HepG2 (cell line): Measurements from ENCODE around the gene SLC22A23. TPM values are rescaled to one million over a fixed set of nuclear protein-coding genes. Genes with fewer than 3 reads are reported as not detected.

ENCODE experiments used
- ATAC-seq: fragments of 200-7000 bp; cut with Tn5 transposase; 3 replicates; pipeline ENCODE4 v1.9.1; 2020; ENCODE audit warnings: mild to moderate bottlenecking, moderate library complexity
- BruUV-seq: library from RNA; stranded (reverse); fragments of 400-500 nt; replicated peaks from 2 replicates; lab custom pipeline; 2021; lab: Mats Ljungman, UMichigan
- CTCF ChIA-PET: fragments of 300-600 bp; formaldehyde crosslinking; extraction: SDS; loops from one replicate; lab custom pipeline; 2021; ENCODE audit warnings: low total read pairs, inconsistent platforms, low intra/inter-chr PET ratio; lab: Yijun Ruan, JAX
- POLR2A ChIA-PET: fragments of 350-600 bp; sonication (Branson Sonifier 250); formaldehyde crosslinking; loops from one replicate; lab custom pipeline; 2020; ENCODE audit warnings: antibody characterized with exemption, inconsistent platforms; lab: Yijun Ruan, JAX
- DNase-seq: peaks from one replicate; pipeline ENCODE4 v3.0.0-alpha.2; 2015; ENCODE audit warnings: low spot score
- FAIRE-seq: peaks from 3 replicates; lab custom pipeline; 2011; peaks lifted over from hg19 to GRCh38; lab: Jason Lieb, UNC
- H2AFZ ChIP-seq: one replicate; pipeline ENCODE4 v1.6.1; 2011; ENCODE audit warnings: low read length, inconsistent platforms
- H3K27ac ChIP-seq: fragments of 300-600 bp; 3 replicates; pipeline ENCODE4 v1.8.0; 2011; ENCODE audit warnings: mixed run types, mild to moderate bottlenecking, mixed read lengths, low read length, inconsistent platforms; ENCODE audit not compliant: insufficient read depth; ENCODE audit errors: extremely low read length
- H3K27me3 ChIP-seq, 2 experiments: fragments of 200-600 bp in 1 of 2; 2 replicates in 1 of 2; 3 replicates in 1 of 2; pipeline versions ENCODE4 v1.6.0 to v1.8.0; 2011; ENCODE audit warnings: low read length in 2 of 2, mild to moderate bottlenecking in 2 of 2, moderate library complexity in 2 of 2, inconsistent platforms in 1 of 2; ENCODE audit not compliant: insufficient read depth in 2 of 2, control insufficient read depth in 1 of 2
- H3K36me3 ChIP-seq, 2 experiments: fragments of 200-600 bp in 1 of 2; replicated peaks in 1 of 2; 2 replicates in 1 of 2; 3 replicates in 1 of 2; pipeline versions ENCODE4 v1.5.1 to v1.8.0; 2011; ENCODE audit warnings: low read length in 2 of 2, inconsistent platforms in 1 of 2; ENCODE audit not compliant: insufficient read depth in 2 of 2, control insufficient read depth in 1 of 2
- H3K4me1 ChIP-seq: 2 replicates; pipeline ENCODE4 v1.5.1; 2012; ENCODE audit warnings: low read length, inconsistent platforms; ENCODE audit not compliant: insufficient read depth
- H3K4me2 ChIP-seq: 2 replicates; pipeline ENCODE4 v1.6.0; 2011; ENCODE audit warnings: low read depth, low read length, inconsistent platforms
- H3K4me3 ChIP-seq, 3 experiments: fragments of 200-600 bp in 1 of 3; sonication (generic), shearing (Covaris generic) in 1 of 3; replicated peaks in 1 of 3; 2 replicates each; pipeline ENCODE4 v1.5.1; 2011 to 2016; ENCODE audit warnings: low read length in 3 of 3, inconsistent platforms in 2 of 3, low read depth in 2 of 3, mild to moderate bottlenecking in 2 of 3, control low read depth in 1 of 3, mixed read lengths in 1 of 3; ENCODE audit not compliant: insufficient read depth in 1 of 3
- H3K79me2 ChIP-seq: one replicate; pipeline ENCODE4 v1.6.1; 2011; ENCODE audit warnings: low read length, inconsistent platforms; ENCODE audit not compliant: insufficient read depth
- H3K9ac ChIP-seq: 2 replicates; pipeline ENCODE4 v1.6.0; 2011; ENCODE audit warnings: mild to moderate bottlenecking, low read depth, low read length, inconsistent platforms; ENCODE audit not compliant: insufficient read depth
- H3K9me3 ChIP-seq: 2 replicates; pipeline ENCODE4 v1.5.1; 2012; ENCODE audit warnings: mild to moderate bottlenecking, low read length
- H4K20me1 ChIP-seq: 2 replicates; pipeline ENCODE4 v1.6.0; 2011; ENCODE audit warnings: inconsistent platforms, mild to moderate bottlenecking, low read length, moderate library complexity; ENCODE audit not compliant: insufficient read depth
- AGO1 ChIP-seq: fragments of 200-400 bp; formaldehyde crosslinking; IDR thresholded peaks from 2 replicates; pipeline ENCODE4 v1.6.1; 2017; ENCODE audit warnings: mild to moderate bottlenecking, low read depth, low read length, moderate library complexity; ENCODE audit not compliant: poor library complexity, severe bottlenecking
- HNF4A ChIP-seq: sonication (generic); formaldehyde crosslinking; IDR thresholded peaks from 2 replicates; pipeline ENCODE4 v1.4.0; 2020; ENCODE audit warnings: missing genetic modification reagents
- HNF4G ChIP-seq, 2 experiments: sonication (generic) in 1 of 2; formaldehyde crosslinking in 1 of 2; IDR thresholded peaks; 2 replicates each; pipeline versions ENCODE4 v1.4.0 to v1.6.1; 2011 to 2020; ENCODE audit warnings: borderline replicate concordance in 2 of 2, low read depth in 2 of 2, mild to moderate bottlenecking in 2 of 2, low read length in 1 of 2, missing genetic modification reagents in 1 of 2, moderate library complexity in 1 of 2
- ZBTB42 ChIP-seq: sonication (generic); formaldehyde crosslinking; IDR thresholded peaks from 2 replicates; pipeline ENCODE4 v1.5.0; 2020; ENCODE audit warnings: mild to moderate bottlenecking, missing genetic modification reagents
- ZFP36 ChIP-seq: fragments of 150-350 bp; IDR thresholded peaks from 2 replicates; pipeline ENCODE4 v1.6.1; 2018; ENCODE audit warnings: borderline replicate concordance, low read length, low read depth; ENCODE audit not compliant: partially characterized antibody
- ZMYM3 ChIP-seq: sonication (generic); formaldehyde crosslinking; IDR thresholded peaks from 2 replicates; pipeline ENCODE4 v1.5.1; 2020; ENCODE audit warnings: mild to moderate bottlenecking, missing genetic modification reagents
- ZNF768 ChIP-seq: sonication (generic); formaldehyde crosslinking; IDR thresholded peaks from 2 replicates; pipeline ENCODE4 v1.4.0; 2020; ENCODE audit warnings: missing genetic modification reagents
- WGBS: methylation state at CpG from one replicate; pipeline ENCODE4 v1.1.6; 2017; ENCODE audit warnings: low lambda C conversion rate; 5-methylcytosine and 5-hydroxymethylcytosine counted together
- in situ Hi-C: cut with HindIII; loops from 2 replicates; pipeline ENCODE4 v1.10.0; 2017; ENCODE audit warnings: low pct_unique_long_range_greater_than_20kb; ENCODE audit not compliant: extremely low pct_ligation_motif_present
- intact Hi-C: fragments of 100-400 bp; cut with micrococcal nuclease; formaldehyde crosslinking; loops from one replicate; pipeline ENCODE4 v1.10.0; 2022; ENCODE audit not compliant: unreplicated experiment
- polyA plus RNA-seq, 8 experiments: library from polyadenylated mRNA; depleted of rRNA in 3 of 8; stranded (reverse) in 7 of 8; unstranded in 1 of 8; fragments of >200 nt; fragmentation: Illumina TruSeq in 4 of 8; extraction: Trizol in 4 of 8; gene quantifications; 2 replicates each; pipeline versions ENCODE4 v1.2.1 to v1.2.3, GENCODE V29; 2011 to 2016; ENCODE audit warnings: low read depth in 4 of 8, missing spikeins in 1 of 8, mixed read lengths in 1 of 8; ENCODE audit not compliant: insufficient read depth in 1 of 8
- total RNA-seq, 5 experiments: library from RNA; depleted of rRNA; stranded (reverse); fragments of >200 nt; fragmentation: Illumina TruSeq; extraction: Trizol; gene quantifications; 2 replicates each; pipeline ENCODE4 v1.2.3, GENCODE V29; 2016; ENCODE audit warnings: low read depth in 1 of 5

The SLC22A23 gene
- total and polyA plus RNA-seq, 2 of the 13 experiments (the other 11 are each of a cell fraction or from before 2014, with no cell fraction given) = 11.8 to 17.5 TPM

- H3K9me3 ChIP-seq = no peaks in the 10 kb centered on the region
- ATAC-seq (no peak), FAIRE-seq (no peak)
- CTCF ChIA-PET = no interaction called here
- intact Hi-C loops = loop anchor here (5.0 kb wide), 1 partner anchor 156 kb away; no protein-coding TSS in a partner anchor
- no peaks in the 10 kb centered on the region for H3K27me3 ChIP-seq
- 94% methylated on average over 10 of the region's 10 CpGs for WGBS
- H3K4me3 ChIP-seq = no peak overlapping the region
- peaks cover 42 to 80% of the 10 kb centered on the region in 2 experiments for H3K36me3 ChIP-seq
- in situ Hi-C loops = loop anchor here (25.0 kb wide), 1 partner anchor 691 kb away; no protein-coding TSS in a partner anchor
- POLR2A ChIA-PET = no interaction called here
- no peaks in the 10 kb centered on the region for H3K79me2 ChIP-seq
- TF ChIP-seq ZBTB42 (CRISPR knock-in tag) = no peak
- peak; percentile 86 for TF ChIP-seq ZMYM3
- peak; percentile 99 for TF ChIP-seq ZNF768 (CRISPR knock-in tag)
- peak; percentile 48; the same call in 1 of the 2 replicates for TF ChIP-seq HNF4A (CRISPR knock-in tag)
- TF ChIP-seq ZFP36 = peak; percentile 25
- no peak for TF ChIP-seq AGO1
- 0 out of 2 replicates have a peak, but pooled peaks have one; percentile 28 for TF ChIP-seq HNF4G (IDR thresholded peaks at IDR 0.05; ENCODE audit: borderline replicate concordance, low read depth, low read length)
- TF ChIP-seq HNF4G (CRISPR knock-in tag; IDR thresholded peaks at IDR 0.05; ENCODE audit: borderline replicate concordance, low read depth) = no peak
- TF ChIP-seq, all 625 proteins: peak for 5
- H4K20me1 ChIP-seq = no peaks in the 10 kb centered on the region
- H3K4me1 ChIP-seq = peaks cover 11% of the 10 kb centered on the region
- H3K9ac ChIP-seq = no peak overlapping the region
- no TSS peak for BruUV-seq
- no peak overlapping the region for H3K27ac ChIP-seq
- no peak for DNase-seq
- H2AFZ ChIP-seq = no peak overlapping the region
- H3K4me2 ChIP-seq = no peak overlapping the region
These were observed 160.8 kb downstream of the SLC22A23 start for GRCh38 chr6:3296078-3296477.
